CD4-positive, alpha-beta memory T cell (primary cell): ENCODE data around the gene KNCN. TPM values are rescaled to one million over a fixed set of nuclear protein-coding genes. Genes with fewer than 3 reads are reported as not detected.

Experiments
- CTCF ChIA-PET: fragments of 350-600 bp; sonication (Branson Sonifier 250); formaldehyde crosslinking; loops from one replicate; lab custom pipeline; 2021; ENCODE audit warnings: inconsistent platforms; ENCODE audit not compliant: partially characterized antibody; lab: Charles Lee
- POLR2A ChIA-PET: fragments of 350-600 bp; sonication (Branson Sonifier 250); formaldehyde crosslinking; loops from one replicate; lab custom pipeline; 2021; ENCODE audit not compliant: partially characterized antibody; lab: Charles Lee
- DNase-seq, 5 donors: peaks; one replicate each; pipeline versions ENCODE4 v3.0.0 to v3.0.0-alpha.2; 2020 to 2022; ENCODE audit warnings: mixed read lengths in 1 of 5
- H3K27ac ChIP-seq: one replicate; pipeline ENCODE4 v1.7.0; 2013; ENCODE audit warnings: low read depth, low read length
- H3K27me3 ChIP-seq: 2 replicates; pipeline ENCODE4 v1.7.0; 2013; ENCODE audit warnings: mild to moderate bottlenecking, low read length, moderate library complexity; ENCODE audit not compliant: insufficient read depth
- H3K36me3 ChIP-seq: 2 replicates; pipeline ENCODE4 v1.7.0; 2013; ENCODE audit warnings: mild to moderate bottlenecking, low read length, moderate library complexity; ENCODE audit not compliant: insufficient read depth
- H3K4me1 ChIP-seq: 2 replicates; pipeline ENCODE4 v1.7.0; 2013; ENCODE audit warnings: mild to moderate bottlenecking, low read length, moderate library complexity; ENCODE audit not compliant: insufficient read depth
- H3K4me3 ChIP-seq, 2 donors: one replicate each; pipeline ENCODE4 v1.7.0; 2013; ENCODE audit warnings: low read length in 2 of 2, mild to moderate bottlenecking in 1 of 2
- H3K9me3 ChIP-seq, 2 donors: one replicate each; pipeline ENCODE4 v1.7.0; 2013; ENCODE audit warnings: low read length in 2 of 2, control low read depth in 1 of 2; ENCODE audit not compliant: control insufficient read depth in 1 of 2
- H3K27ac Mint-ChIP-seq, 7 donors: one replicate each; pipeline ENCODE4 v1.8.0; 2020 to 2021; ENCODE audit warnings: mixed read lengths in 7 of 7, mild to moderate bottlenecking in 6 of 7, inconsistent platforms in 3 of 7, moderate library complexity in 3 of 7
- H3K27me3 Mint-ChIP-seq, 2 donors: one replicate each; pipeline ENCODE4 v1.8.0; 2020 to 2021; ENCODE audit warnings: mixed read lengths in 2 of 2
- H3K36me3 Mint-ChIP-seq, 2 donors: one replicate each; pipeline ENCODE4 v1.8.0; 2020 to 2021; ENCODE audit warnings: mixed read lengths in 2 of 2, inconsistent platforms in 1 of 2, mild to moderate bottlenecking in 1 of 2
- H3K4me1 Mint-ChIP-seq, 4 donors: one replicate each; pipeline ENCODE4 v1.8.0; 2020 to 2021; ENCODE audit warnings: mixed read lengths in 4 of 4, mild to moderate bottlenecking in 1 of 4
- H3K4me3 Mint-ChIP-seq, 8 donors: one replicate each; pipeline ENCODE4 v1.8.0; 2020 to 2021; ENCODE audit warnings: mixed read lengths in 8 of 8, mild to moderate bottlenecking in 7 of 8, moderate library complexity in 6 of 8, inconsistent platforms in 3 of 8
- H3K9me3 Mint-ChIP-seq, 8 donors: one replicate each; pipeline ENCODE4 v1.8.0; 2020 to 2021; ENCODE audit warnings: mixed read lengths in 8 of 8, mild to moderate bottlenecking in 5 of 8, inconsistent platforms in 3 of 8, moderate library complexity in 1 of 8
- intact Hi-C: fragments of 100-400 bp; cut with micrococcal nuclease; formaldehyde crosslinking; loops from one replicate; pipeline ENCODE4 v1.15.1; 2023
- polyA plus RNA-seq, 2 donors: library from polyadenylated mRNA; unstranded; fragments of 300-500 nt; fragmentation: Illumina TruSeq; gene quantifications; one replicate each; pipeline ENCODE4 v1.2.3, GENCODE V29; 2021
- total RNA-seq, 2 experiments: library from RNA; stranded (reverse); gene quantifications; one replicate each; pipeline ENCODE4 v1.2.3, GENCODE V29; 2021

KNCN gene
- total and polyA plus RNA-seq, 4 experiments from 2014 or later = not detected

DNA sequence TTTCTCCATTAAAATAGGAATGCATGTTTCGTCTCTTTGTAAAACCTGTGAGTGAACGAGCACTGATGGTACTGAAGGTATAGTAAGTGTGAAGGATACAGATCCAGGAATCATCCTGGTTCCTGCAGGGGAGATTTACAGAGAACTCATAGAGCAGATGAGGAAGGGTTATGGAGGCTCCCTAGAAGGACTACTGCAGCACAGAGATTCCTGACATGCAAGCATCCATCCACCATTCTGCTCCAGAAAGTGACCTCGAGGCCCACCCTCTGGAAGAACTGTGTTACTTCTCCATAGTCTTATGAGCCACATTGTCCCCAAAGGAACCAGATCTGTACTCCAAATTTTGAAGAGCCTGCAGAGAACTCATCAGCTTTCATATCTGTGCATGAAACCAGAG lies 38.1 kb upstream of the KNCN start:
- H3K9me3 Mint-ChIP-seq = no peaks in the 10 kb centered on the region
- H3K9me3 ChIP-seq = no peaks in the 10 kb centered on the region
- H3K27ac Mint-ChIP-seq = peak overlapping the region in 1 of 7 donors; percentile 2
- CTCF ChIA-PET = interaction anchor here (2.2 kb wide), 1 partner anchor 14 kb away, joined by 12 read pairs; the partner anchor contains the start of gene MKNK1
- peaks cover 36% of the 10 kb centered on the region for H3K36me3 ChIP-seq
- H3K27me3 Mint-ChIP-seq = no peaks in the 10 kb centered on the region
- no peak overlapping the region for H3K4me3 ChIP-seq
- no peaks in the 10 kb centered on the region for H3K27me3 ChIP-seq
- H3K27ac ChIP-seq = no peak overlapping the region
- peaks cover 6% of the 10 kb centered on the region for H3K4me1 ChIP-seq
- H3K36me3 Mint-ChIP-seq = peaks cover 60 to 74% of the 10 kb centered on the region in 2 donors
- POLR2A ChIA-PET = interaction anchor here (1.6 to 2.0 kb wide), 2 partner anchors 10 to 14 kb away, joined by 4 to 9 read pairs; partner anchors contain the start of gene MKNK1
- DNase-seq = no peak
- no peak overlapping the region for H3K4me3 Mint-ChIP-seq
- intact Hi-C loops = no loop called here
- peaks cover 6 to 25% (median 18%) of the 10 kb centered on the region in 4 donors for H3K4me1 Mint-ChIP-seq

DNA sequence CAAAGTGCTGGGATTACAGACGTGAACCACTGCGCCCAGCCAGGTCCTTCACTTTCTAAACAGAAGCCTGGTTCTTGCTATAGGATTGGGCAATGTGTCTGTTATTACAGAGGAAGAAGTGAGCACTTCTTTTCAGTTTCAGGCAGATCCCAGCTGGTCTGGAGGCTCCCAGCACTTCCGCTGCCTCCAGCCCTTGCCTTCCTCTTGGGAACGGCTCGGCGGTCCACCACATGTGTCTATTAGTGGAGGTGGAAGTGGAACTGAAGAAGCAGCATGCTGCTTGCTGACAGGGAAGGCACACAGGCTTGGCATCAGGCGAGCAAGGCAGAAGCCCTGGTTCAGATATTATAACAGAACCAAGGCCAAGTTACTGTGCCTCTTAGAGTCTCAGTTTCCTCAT lies 35.6 kb upstream of the KNCN start:
- Mint-ChIP-seq H3K27me3 (no peaks in the 10 kb centered on the region), H3K4me3 (no peak overlapping the region), H3K36me3 (peaks cover 54 to 72% of the 10 kb centered on the region in 2 donors), H3K9me3 (no peaks in the 10 kb centered on the region), H3K4me1 (peaks cover 12 to 28% (median 15%) of the 10 kb centered on the region in 4 donors), H3K27ac (no peak overlapping the region)
- Histone ChIP-seq H3K4me1 (peaks cover 15% of the 10 kb centered on the region), H3K27ac (no peak overlapping the region), H3K4me3 (no peak overlapping the region), H3K27me3 (no peaks in the 10 kb centered on the region), H3K9me3 (no peaks in the 10 kb centered on the region), H3K36me3 (peaks cover 34% of the 10 kb centered on the region)
- DNase-seq = no peak
- CTCF ChIA-PET = no interaction called here
- POLR2A ChIA-PET = no interaction called here
- intact Hi-C loops = no loop called here

GRCh38 chr1:46585312-46585938 lies 34.0 kb upstream of the KNCN start:
- Histone ChIP-seq H3K4me3 (no peak overlapping the region), H3K27me3 (no peaks in the 10 kb centered on the region), H3K27ac (no peak overlapping the region), H3K36me3 (peaks cover 19% of the 10 kb centered on the region), H3K9me3 (no peaks in the 10 kb centered on the region), H3K4me1 (peaks cover 32% of the 10 kb centered on the region)
- POLR2A ChIA-PET = no interaction called here
- no peak for DNase-seq
- H3K36me3 Mint-ChIP-seq = peaks cover 53 to 70% of the 10 kb centered on the region in 2 donors
- intact Hi-C loops = no loop called here
- no peak overlapping the region for H3K27ac Mint-ChIP-seq
- CTCF ChIA-PET = interaction anchor here (1.0 to 3.0 kb wide), 2 partner anchors 19 to 32 kb away, joined by 4 to 8 read pairs; partner anchors contain the start of gene MKNK1
- no peak overlapping the region for H3K4me3 Mint-ChIP-seq
- no peaks in the 10 kb centered on the region for H3K27me3 Mint-ChIP-seq
- H3K9me3 Mint-ChIP-seq = no peaks in the 10 kb centered on the region
- H3K4me1 Mint-ChIP-seq = peaks cover 23 to 40% (median 28%) of the 10 kb centered on the region in 4 donors

GRCh38 chr1:46583494-46583893 lies 32.0 kb upstream of the KNCN start:
- no peaks in the 10 kb centered on the region for H3K9me3 ChIP-seq
- no peak overlapping the region for H3K27ac ChIP-seq
- peaks cover 46 to 65% of the 10 kb centered on the region in 2 donors for H3K36me3 Mint-ChIP-seq
- peaks cover 17 to 40% (median 27%) of the 10 kb centered on the region in 4 donors for H3K4me1 Mint-ChIP-seq
- peaks cover 32% of the 10 kb centered on the region for H3K4me1 ChIP-seq
- intact Hi-C loops = no loop called here
- peaks cover 16% of the 10 kb centered on the region for H3K36me3 ChIP-seq
- no peak for DNase-seq
- H3K27me3 ChIP-seq = no peaks in the 10 kb centered on the region
- H3K27me3 Mint-ChIP-seq = no peaks in the 10 kb centered on the region
- CTCF ChIA-PET = interaction anchor here (3.0 kb wide), 1 partner anchor 21 kb away, joined by 8 read pairs; the partner anchor contains the start of gene MKNK1
- H3K4me3 ChIP-seq = no peak overlapping the region
- POLR2A ChIA-PET = no interaction called here
- H3K9me3 Mint-ChIP-seq = no peaks in the 10 kb centered on the region
- H3K27ac Mint-ChIP-seq = peak overlapping the region in 3 of 7 donors; percentile 15 to 80 (median 73)
- no peak overlapping the region for H3K4me3 Mint-ChIP-seq

DNA sequence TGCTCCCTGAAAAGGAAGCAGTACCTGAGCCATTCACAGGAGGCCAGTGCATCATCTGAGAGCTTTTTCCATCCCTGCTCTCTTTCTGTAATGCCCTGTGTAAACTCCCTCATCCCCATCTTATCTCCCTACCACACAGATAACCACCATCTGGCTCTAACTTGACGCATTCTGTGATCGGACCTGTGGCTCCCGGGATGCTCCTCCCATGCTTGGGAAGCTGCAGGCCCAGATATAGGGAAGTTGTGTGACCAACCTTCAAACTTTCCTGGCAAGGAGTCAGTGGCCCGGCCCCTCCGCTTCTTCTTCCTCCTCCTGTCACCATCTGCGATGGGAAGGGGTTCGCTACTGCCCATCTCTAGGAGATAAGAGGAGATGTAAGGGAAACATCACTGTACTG lies 31.5 kb upstream of the KNCN start:
- Mint-ChIP-seq H3K4me1 (peaks cover 17 to 40% (median 27%) of the 10 kb centered on the region in 4 donors), H3K27ac (peak overlapping the region in 5 of 7 donors; percentile 47 to 94 (median 73)), H3K4me3 (peak overlapping the region in 1 of 8 donors; percentile 34), H3K36me3 (peaks cover 50 to 68% of the 10 kb centered on the region in 2 donors), H3K9me3 (no peaks in the 10 kb centered on the region), H3K27me3 (no peaks in the 10 kb centered on the region)
- DNase-seq = no peak
- Histone ChIP-seq H3K27me3 (no peaks in the 10 kb centered on the region), H3K4me1 (peaks cover 32% of the 10 kb centered on the region), H3K4me3 (no peak overlapping the region), H3K9me3 (no peaks in the 10 kb centered on the region), H3K36me3 (peaks cover 16% of the 10 kb centered on the region), H3K27ac (no peak overlapping the region)
- POLR2A ChIA-PET = interaction anchor here (0.5 to 1.6 kb wide), 2 partner anchors 19 to 22 kb away, joined by 3 to 4 read pairs; no protein-coding TSS in a partner anchor
- intact Hi-C loops = no loop called here
- CTCF ChIA-PET = interaction anchor here (3.0 kb wide), 1 partner anchor 22 kb away, joined by 8 read pairs; the partner anchor contains the start of gene MKNK1

DNA sequence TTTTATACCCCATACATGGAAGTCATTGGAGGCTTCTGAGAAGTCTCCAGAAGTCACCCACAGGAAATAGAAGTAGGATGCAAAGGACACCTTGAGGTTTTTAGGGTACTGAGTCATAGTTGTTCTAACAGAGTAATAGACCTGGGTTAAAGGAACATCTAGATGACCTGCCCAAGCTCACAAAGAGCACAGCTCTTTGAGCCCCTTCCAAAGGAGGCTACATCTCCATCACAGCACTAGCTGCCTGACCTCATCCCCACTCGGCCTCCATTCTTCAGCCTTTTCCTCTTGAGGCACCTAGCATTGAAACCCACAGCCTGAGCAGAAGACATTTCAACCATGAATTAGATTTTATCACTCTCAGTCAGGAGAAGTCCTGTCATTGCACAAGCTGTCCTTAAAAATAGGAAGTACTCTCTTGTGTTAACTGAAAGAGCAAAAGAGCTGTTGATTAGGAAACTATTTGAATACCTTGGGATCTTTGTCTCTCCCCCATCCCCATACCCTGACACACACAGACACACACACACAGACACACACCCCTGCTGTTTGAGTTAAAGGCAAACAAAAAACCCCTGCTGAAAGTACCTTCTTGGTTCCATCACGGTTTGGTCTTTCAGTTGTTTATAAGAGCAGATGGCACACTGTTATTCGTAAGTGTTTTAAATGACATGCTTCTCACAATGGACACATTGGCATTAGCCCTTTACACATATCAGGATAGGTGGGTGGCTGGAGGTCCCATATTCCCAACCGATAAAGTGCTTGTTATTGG lies 30.4 kb upstream of the KNCN start:
- Histone ChIP-seq H3K9me3 (no peaks in the 10 kb centered on the region), H3K4me3 (no peak overlapping the region), H3K27ac (no peak overlapping the region), H3K36me3 (peaks cover 20% of the 10 kb centered on the region), H3K4me1 (peaks cover 32% of the 10 kb centered on the region), H3K27me3 (no peaks in the 10 kb centered on the region)
- Mint-ChIP-seq H3K27ac (peak overlapping the region; percentile 31 to 97 (median 89)), H3K9me3 (no peaks in the 10 kb centered on the region), H3K4me1 (peaks cover 17 to 40% (median 27%) of the 10 kb centered on the region in 4 donors), H3K4me3 (peak overlapping the region in 7 of 8 donors; percentile 53 to 84 (median 72)), H3K27me3 (no peaks in the 10 kb centered on the region), H3K36me3 (peaks cover 58 to 69% of the 10 kb centered on the region in 2 donors)
- intact Hi-C loops = no loop called here
- CTCF ChIA-PET = interaction anchor here (1.1 kb wide), 1 partner anchor 14 kb away, joined by 3 read pairs; no protein-coding TSS in a partner anchor
- DNase-seq = peak in 2 of 5 donors; percentile 25 to 28
- POLR2A ChIA-PET = interaction anchor here (1.0 to 1.6 kb wide), 3 partner anchors 20 to 34 kb away, joined by 3 to 4 read pairs (median 3); partner anchors contain the start of gene MKNK1
